Tibial nerve (tissue), 4 donors: ENCODE results near the gene ADAMTS12.

Source experiments
- CTCF ChIP-seq, 5 experiments: fragments of 200-600 bp in 3 of 5; fragments of 450-650 bp in 2 of 5; sonication (generic) in 3 of 5; IDR thresholded peaks; one replicate each; pipeline ENCODE4 v1.5.1; 2016 to 2019; ENCODE audit warnings: antibody characterized with exemption in 5 of 5, mild to moderate bottlenecking in 3 of 5, moderate library complexity in 2 of 5
- EP300 ChIP-seq, 2 donors: sonication (generic); formaldehyde crosslinking; IDR thresholded peaks; one replicate each; pipeline ENCODE4 v1.6.1; 2017; ENCODE audit warnings: antibody characterized with exemption in 2 of 2, mild to moderate bottlenecking in 1 of 2
- POLR2A ChIP-seq, 2 donors: fragments of 450-650 bp; IDR thresholded peaks; one replicate each; pipeline ENCODE4 v1.6.1; 2017; ENCODE audit warnings: antibody characterized with exemption in 2 of 2, mild to moderate bottlenecking in 2 of 2, moderate library complexity in 2 of 2

GRCh38 chr5:33558489-33558888 is 333.3 kb downstream of the ADAMTS12 start:
- TF ChIP-seq POLR2A (IDR thresholded peaks at IDR 0.05): no peak
- TF ChIP-seq CTCF (IDR thresholded peaks at IDR 0.05): no peak
- TF ChIP-seq EP300 (IDR thresholded peaks at IDR 0.05): no peak
